Lung (tissue), 12 donors: ENCODE data around the gene SPATA12. TPM values are rescaled to one million over a fixed set of nuclear protein-coding genes. Genes with fewer than 3 reads are reported as not detected.

Source experiments
- ATAC-seq: fragments of 200-7000 bp; cut with Tn5 transposase; one replicate; pipeline ENCODE4 v1.9.1; 2020; ENCODE audit warnings: moderate number of reproducible peaks; ENCODE audit not compliant: insufficient read depth, low FRiP score
- DNase-seq, 3 donors: peaks; one replicate each; pipeline ENCODE4 v3.0.0-alpha.2; 2013 to 2017
- H3K27ac ChIP-seq, 2 donors: one replicate each; pipeline ENCODE4 v1.5.1; 2013; ENCODE audit warnings: mild to moderate bottlenecking in 2 of 2, moderate library complexity in 2 of 2, control low read depth in 1 of 2, inconsistent platforms in 1 of 2, low read depth in 1 of 2, low read length in 1 of 2
- H3K27me3 ChIP-seq, 3 donors: one replicate each; pipeline ENCODE4 v1.5.1; 2013; ENCODE audit warnings: low read length in 2 of 3; ENCODE audit not compliant: control insufficient read depth in 3 of 3, insufficient read depth in 3 of 3
- H3K36me3 ChIP-seq, 4 donors: one replicate each; pipeline ENCODE4 v1.5.1; 2013; ENCODE audit warnings: low read length in 4 of 4, mild to moderate bottlenecking in 1 of 4, moderate library complexity in 1 of 4; ENCODE audit not compliant: control insufficient read depth in 4 of 4, insufficient read depth in 4 of 4
- H3K4me1 ChIP-seq, 5 donors: one replicate each; pipeline ENCODE4 v1.5.1; 2013; ENCODE audit warnings: low read length in 5 of 5, mild to moderate bottlenecking in 2 of 5, moderate library complexity in 1 of 5; ENCODE audit not compliant: control insufficient read depth in 5 of 5, insufficient read depth in 5 of 5
- H3K4me3 ChIP-seq: one replicate; pipeline ENCODE4 v1.5.1; 2013; ENCODE audit warnings: mild to moderate bottlenecking, control low read depth, moderate library complexity
- H3K9ac ChIP-seq, 2 donors: one replicate each; pipeline ENCODE4 v1.5.1; 2013; ENCODE audit warnings: low read length in 2 of 2, control low read depth in 1 of 2; ENCODE audit not compliant: insufficient read depth in 1 of 2
- H3K9me3 ChIP-seq, 4 donors: one replicate each; pipeline ENCODE4 v1.5.1; 2013; ENCODE audit warnings: low read length in 3 of 4, mild to moderate bottlenecking in 1 of 4, moderate library complexity in 1 of 4; ENCODE audit not compliant: control insufficient read depth in 4 of 4, insufficient read depth in 3 of 4
- CTCF ChIP-seq: IDR thresholded peaks from 2 replicates; pipeline ENCODE4 v1.5.1; 2012; ENCODE audit warnings: mild to moderate bottlenecking; ENCODE audit errors: control extremely low read depth, extremely low read depth
- WGBS, 2 donors: extraction: QIAGEN DNeasy Blood & Tissue Kit; methylation state at CpG; one replicate each; pipeline ENCODE4 v1.1.7; 2013; 5-methylcytosine and 5-hydroxymethylcytosine counted together
- polyA plus RNA-seq, 2 donors: library from polyadenylated mRNA; stranded (reverse); fragments of 200-250 nt; gene quantifications; one replicate each; pipeline ENCODE4 v1.2.1, GENCODE V29; 2013
- total RNA-seq, 2 donors: library from RNA; depleted of rRNA in 1 of 2; stranded (reverse); fragments of >200 nt in 1 of 2; gene quantifications; one replicate each; pipeline ENCODE4 v1.2.1, GENCODE V29; 2014 to 2021
- donor health status: control.
- donor health status: control.
- donor health status: Bipolar disorder and iron deficiency.
- donor health status: healthy.
- donor health status: DM: yes; HTN: yes; CAD: no.

Gene SPATA12
- total and polyA plus RNA-seq, 4 donors: 0.08 to 0.15 (median 0.08) TPM; not detected in 1

GRCh38 chr3:57098418-57099310, 38.2 kb downstream of the SPATA12 start:
- no peak overlapping the region for H3K9ac ChIP-seq
- H3K27ac ChIP-seq: no peak overlapping the region
- H3K4me1 ChIP-seq: peaks cover 0 to 9% (median 3%) of the 10 kb centered on the region in 5 donors
- TF ChIP-seq CTCF: no peak
- no peaks in the 10 kb centered on the region for H3K9me3 ChIP-seq
- DNase-seq (no peak), ATAC-seq (no peak)
- no peaks in the 10 kb centered on the region for H3K27me3 ChIP-seq
- no peak overlapping the region for H3K4me3 ChIP-seq
- WGBS, 2 donors: 79 to 85% methylated on average over 6 of the region's 6 CpGs
- peaks cover 0 to 26% (median 1%) of the 10 kb centered on the region in 4 donors for H3K36me3 ChIP-seq

GRCh38 chr3:57100046-57100695, 39.7 kb downstream of the SPATA12 start:
- peak; percentile 85 for TF ChIP-seq CTCF
- WGBS, 2 donors: 14 to 16% methylated on average over 7 of the region's 7 CpGs
- H3K4me1 ChIP-seq: no peaks in the 10 kb centered on the region
- DNase-seq (peak; percentile 78 to 88 (median 85)), ATAC-seq (peak; percentile 86)
- peaks cover 0 to 32% (median 1%) of the 10 kb centered on the region in 4 donors for H3K36me3 ChIP-seq
- no peak overlapping the region for H3K27ac ChIP-seq
- no peaks in the 10 kb centered on the region for H3K27me3 ChIP-seq
- no peak overlapping the region for H3K4me3 ChIP-seq
- H3K9me3 ChIP-seq: no peaks in the 10 kb centered on the region
- H3K9ac ChIP-seq: no peak overlapping the region

- Histone ChIP-seq H3K27ac (no peak overlapping the region), H3K4me3 (no peak overlapping the region), H3K9ac (no peak overlapping the region), H3K4me1 (peaks cover 0 to 8% (median 0%) of the 10 kb centered on the region in 5 donors), H3K36me3 (peaks cover 0 to 14% (median 0%) of the 10 kb centered on the region in 4 donors), H3K27me3 (no peaks in the 10 kb centered on the region), H3K9me3 (no peaks in the 10 kb centered on the region)
- ATAC-seq: no peak
- 98 to 100% methylated on average over 9 of the region's 9 CpGs for WGBS, 2 donors
- no peak for TF ChIP-seq CTCF
- DNase-seq: no peak
Measured at GRCh38 chr3:57105585-57105984, 45.1 kb downstream of the SPATA12 start.
